GM23248 (cell line): ENCODE results near the gene METAP1. TPM values are rescaled to one million over a fixed set of nuclear protein-coding genes. Genes with fewer than 3 reads are reported as not detected.

Source experiments
- DNase-seq: peaks from one replicate; pipeline ENCODE4 v3.0.0-alpha.2; 2015
- H2AFZ ChIP-seq: fragments of 200-600 bp; sonication (generic); 2 replicates; pipeline ENCODE4 v1.6.1; 2016; ENCODE audit warnings: antibody characterized with exemption
- H3F3A ChIP-seq: fragments of 200-600 bp; sonication (generic); 2 replicates; pipeline ENCODE4 v1.6.1; 2016; ENCODE audit warnings: mild to moderate bottlenecking, antibody characterized with exemption, mixed run types; ENCODE audit not compliant: insufficient read depth
- H3K27ac ChIP-seq: fragments of 200-600 bp; sonication (generic); 2 replicates; pipeline ENCODE4 v1.5.1; 2016; ENCODE audit warnings: mild to moderate bottlenecking
- H3K27me3 ChIP-seq: fragments of 200-600 bp; sonication (generic); replicated peaks from 2 replicates; pipeline ENCODE4 v1.6.1; 2016; ENCODE audit warnings: mild to moderate bottlenecking; ENCODE audit not compliant: insufficient read depth
- H3K36me3 ChIP-seq: fragments of 200-600 bp; sonication (generic); 2 replicates; pipeline ENCODE4 v1.6.1; 2016; ENCODE audit warnings: low read depth, mild to moderate bottlenecking
- H3K4me1 ChIP-seq: fragments of 200-600 bp; sonication (generic); 2 replicates; pipeline ENCODE4 v1.6.1; 2016; ENCODE audit warnings: mild to moderate bottlenecking; ENCODE audit not compliant: insufficient read depth
- H3K4me2 ChIP-seq: fragments of 200-600 bp; sonication (generic); one replicate; pipeline ENCODE4 v1.6.1; 2016; ENCODE audit warnings: mild to moderate bottlenecking; ENCODE audit not compliant: unreplicated experiment
- H3K4me3 ChIP-seq: fragments of 200-600 bp; sonication (generic); 2 replicates; pipeline ENCODE4 v1.5.1; 2016; ENCODE audit warnings: mild to moderate bottlenecking
- H3K79me2 ChIP-seq: fragments of 200-600 bp; sonication (generic); 2 replicates; pipeline ENCODE4 v1.6.1; 2016; ENCODE audit warnings: mild to moderate bottlenecking; ENCODE audit not compliant: insufficient read depth
- H3K9ac ChIP-seq: fragments of 200-600 bp; sonication (generic); 2 replicates; pipeline ENCODE4 v1.6.1; 2016; ENCODE audit warnings: mild to moderate bottlenecking
- H3K9me2 ChIP-seq: fragments of 200-600 bp; sonication (generic); 2 replicates; pipeline ENCODE4 v1.6.1; 2016; ENCODE audit warnings: mixed run types, mild to moderate bottlenecking, moderate library complexity; ENCODE audit not compliant: insufficient read depth
- H3K9me3 ChIP-seq: fragments of 200-600 bp; sonication (generic); one replicate; pipeline ENCODE4 v1.6.1; 2017; ENCODE audit warnings: low read depth
- H4K20me1 ChIP-seq: fragments of 200-600 bp; sonication (generic); 2 replicates; pipeline ENCODE4 v1.6.0; 2016; ENCODE audit not compliant: insufficient read depth
- EZH2 ChIP-seq: fragments of 200-600 bp; sonication (generic); IDR thresholded peaks from 2 replicates; pipeline ENCODE4 v1.6.1; 2018; ENCODE audit warnings: antibody characterized with exemption, mild to moderate bottlenecking; ENCODE audit not compliant: insufficient read depth, poor library complexity, severe bottlenecking
- EZH2phosphoT487 ChIP-seq: fragments of 200-600 bp; sonication (generic); IDR thresholded peaks from 2 replicates; pipeline ENCODE4 v1.6.1; 2018; ENCODE audit warnings: antibody characterized with exemption, moderate library complexity, mild to moderate bottlenecking, low read depth; ENCODE audit not compliant: insufficient read depth
- WGBS, 2 experiments: methylation state at CpG; one replicate each; pipeline ENCODE4 v1.1.6; 2015 to 2017; ENCODE audit warnings: low lambda C conversion rate in 2 of 2, low coverage in 1 of 2; ENCODE audit errors: missing lambda C conversion rate in 2 of 2; 5-methylcytosine and 5-hydroxymethylcytosine counted together
- in situ Hi-C: fragments of 300-500 bp; cut with MboI; formaldehyde crosslinking; loops from 2 replicates; pipeline ENCODE4 v1.15.0; 2020
- polyA plus RNA-seq: library from polyadenylated mRNA; unstranded; fragments of >200 nt; fragmentation: Nextera tagmentation; extraction: Ambion mirVana; gene quantifications from 2 replicates; pipeline ENCODE4 v1.2.1, GENCODE V29; 2016
- total RNA-seq: library from RNA; depleted of rRNA; stranded (reverse); fragments of >200 nt; shearing (Covaris generic); gene quantifications from 2 replicates; pipeline ENCODE4 v1.2.3, GENCODE V29; 2014

METAP1 gene
- total and polyA plus RNA-seq, 2 experiments from 2014 or later: 33.3 to 59.2 TPM

GRCh38 chr4:98997166-98997565, 1.6 kb downstream of the METAP1 start:
- WGBS, 2 experiments: 80 to 83% methylated on average over 6 of the region's 6 CpGs
- DNase-seq: no peak
- Histone ChIP-seq H4K20me1 (no peaks in the 10 kb centered on the region), H3K9me3 (no peaks in the 10 kb centered on the region), H3K4me3 (peak overlapping the region; percentile 78), H3K4me2 (peak overlapping the region; percentile 71), H3K27ac (no peak overlapping the region), H3K36me3 (no peaks in the 10 kb centered on the region), H3F3A (peaks cover 9% of the 10 kb centered on the region; the same call in 1 of the 2 replicates), H3K79me2 (peaks cover 65% of the 10 kb centered on the region), H3K9ac (no peak overlapping the region; the same call in 1 of the 2 replicates), H3K9me2 (no peaks in the 10 kb centered on the region), H3K4me1 (peaks cover 7% of the 10 kb centered on the region; the same call in 1 of the 2 replicates), H3K27me3 (no peaks in the 10 kb centered on the region), H2AFZ (0 out of 2 replicates have a peak overlapping the region, but pooled peaks have one; percentile 74)
- in situ Hi-C loops: no loop called here
- TF ChIP-seq EZH2phosphoT487: no peak
- no peak for TF ChIP-seq EZH2

GRCh38 chr4:98998551-98998950, 3.0 kb downstream of the METAP1 start:
- Histone ChIP-seq H3K9me2 (no peaks in the 10 kb centered on the region), H3K9me3 (no peaks in the 10 kb centered on the region), H3K4me2 (no peak overlapping the region), H4K20me1 (no peaks in the 10 kb centered on the region), H3K36me3 (no peaks in the 10 kb centered on the region), H3K79me2 (peaks cover 78% of the 10 kb centered on the region), H3K4me3 (no peak overlapping the region), H2AFZ (no peak overlapping the region), H3K27me3 (no peaks in the 10 kb centered on the region), H3F3A (peaks cover 9% of the 10 kb centered on the region; the same call in 1 of the 2 replicates), H3K4me1 (peaks cover 7% of the 10 kb centered on the region; the same call in 1 of the 2 replicates), H3K9ac (no peak overlapping the region), H3K27ac (no peak overlapping the region)
- in situ Hi-C loops: no loop called here
- WGBS, 2 experiments: 97 to 100% methylated on average over 7 of the region's 7 CpGs
- TF ChIP-seq EZH2: no peak
- no peak for TF ChIP-seq EZH2phosphoT487
- no peak for DNase-seq

GRCh38 chr4:99002279-99002678, 6.8 kb downstream of the METAP1 start:
- Histone ChIP-seq H3K79me2 (peaks cover 100% of the 10 kb centered on the region), H3K36me3 (no peaks in the 10 kb centered on the region), H3K27me3 (no peaks in the 10 kb centered on the region), H3K27ac (no peak overlapping the region), H2AFZ (no peak overlapping the region), H3K9ac (no peak overlapping the region), H3F3A (no peaks in the 10 kb centered on the region), H3K4me2 (no peak overlapping the region), H4K20me1 (no peaks in the 10 kb centered on the region), H3K9me3 (no peaks in the 10 kb centered on the region), H3K4me3 (no peak overlapping the region), H3K9me2 (peaks cover 5% of the 10 kb centered on the region; the same call in 1 of the 2 replicates), H3K4me1 (no peaks in the 10 kb centered on the region)
- 80 to 88% methylated on average over 3 of the region's 3 CpGs for WGBS, 2 experiments
- TF ChIP-seq EZH2phosphoT487 (no peak), EZH2 (no peak)
- no peak for DNase-seq
- in situ Hi-C loops: no loop called here

DNA sequence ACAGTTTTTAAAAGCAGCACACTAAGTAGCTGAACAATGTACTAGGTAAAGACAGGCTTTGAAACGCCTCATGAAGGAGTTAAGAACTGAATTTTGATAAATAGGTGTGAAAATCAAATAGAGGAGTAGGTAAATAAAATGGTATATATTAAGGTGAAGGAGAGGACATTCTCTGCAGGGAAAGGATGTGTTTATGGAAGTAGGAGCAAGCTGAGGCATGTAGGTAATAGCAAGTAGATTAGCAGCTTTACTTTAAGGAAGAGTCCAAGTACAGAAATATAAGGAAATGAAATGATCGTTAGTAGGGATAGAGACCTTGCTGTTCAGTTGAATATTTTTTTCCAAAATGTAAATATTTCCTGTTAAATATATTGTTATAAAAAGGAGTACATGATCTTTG, 12.5 kb downstream of the METAP1 start:
- DNase-seq: no peak
- in situ Hi-C loops: no loop called here
- peaks cover 5% of the 10 kb centered on the region; the same call in 1 of the 2 replicates for H3K9me2 ChIP-seq
- no peak overlapping the region for H3K4me3 ChIP-seq
- H3K9ac ChIP-seq: no peak overlapping the region
- 0 out of 2 replicates have a peak, but pooled peaks cover 8% of the 10 kb centered on the region for H4K20me1 ChIP-seq
- H3K36me3 ChIP-seq: no peaks in the 10 kb centered on the region
- no peaks in the 10 kb centered on the region for H3F3A ChIP-seq
- TF ChIP-seq EZH2phosphoT487: no peak
- TF ChIP-seq EZH2: no peak
- no peaks in the 10 kb centered on the region for H3K9me3 ChIP-seq
- H3K4me2 ChIP-seq: no peak overlapping the region
- H3K79me2 ChIP-seq: peaks cover 100% of the 10 kb centered on the region
- 99 to 100% methylated on average over 2 of the region's 2 CpGs for WGBS, 2 experiments
- no peaks in the 10 kb centered on the region for H3K27me3 ChIP-seq
- no peak overlapping the region for H2AFZ ChIP-seq
- no peak overlapping the region for H3K27ac ChIP-seq
- H3K4me1 ChIP-seq: no peaks in the 10 kb centered on the region

DNA sequence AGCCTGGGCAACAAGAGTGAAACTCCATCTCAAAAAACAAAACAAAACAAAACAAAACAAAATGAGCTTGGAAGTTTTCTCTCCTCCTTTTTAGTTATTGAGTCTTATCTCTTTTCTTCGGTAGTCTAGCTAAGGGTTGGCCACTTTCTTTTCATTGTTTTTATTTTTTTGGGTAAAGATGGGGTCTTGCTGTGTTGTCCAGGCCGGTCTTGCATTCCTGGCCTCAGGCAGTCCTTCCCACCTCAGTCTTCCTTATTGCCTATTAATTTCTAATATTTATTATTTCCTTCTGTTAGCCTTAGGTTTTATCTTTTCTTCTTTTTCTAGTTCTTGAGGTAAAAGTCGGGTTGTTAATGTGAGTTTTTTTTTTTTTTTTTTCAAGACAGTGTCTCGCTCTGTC, 16.4 kb downstream of the METAP1 start:
- H3K4me1 ChIP-seq: peaks cover 3% of the 10 kb centered on the region; the same call in 1 of the 2 replicates
- H3K9ac ChIP-seq: no peak overlapping the region

More for the DNA sequence above, 16.4 kb downstream of the METAP1 start:
- Histone ChIP-seq H4K20me1 (0 out of 2 replicates have a peak, but pooled peaks cover 13% of the 10 kb centered on the region), H3K36me3 (no peaks in the 10 kb centered on the region), H3K4me2 (no peak overlapping the region), H3K9me3 (no peaks in the 10 kb centered on the region), H2AFZ (no peak overlapping the region), H3K27ac (no peak overlapping the region), H3F3A (no peaks in the 10 kb centered on the region), H3K79me2 (peaks cover 100% of the 10 kb centered on the region), H3K4me3 (no peak overlapping the region), H3K27me3 (no peaks in the 10 kb centered on the region), H3K9me2 (no peaks in the 10 kb centered on the region)
- in situ Hi-C loops: no loop called here
- WGBS, 2 experiments: 82 to 84% methylated on average over 4 of the region's 4 CpGs
- no peak for DNase-seq
- TF ChIP-seq EZH2phosphoT487 (no peak), EZH2 (no peak)
